ENCODE measurements around the gene THAP3. TPM values are rescaled to one million over a fixed set of nuclear protein-coding genes. Genes with fewer than 3 reads are reported as not detected.
"Not testable (repeated sequence)": the region's sequence is repeated elsewhere in the genome, so short reads cannot be mapped to it uniquely, and the experiment has no call there.

The THAP3 gene
- total RNA-seq, 2 experiments from 2014 or later = 23.7 to 24.1 TPM

DNA sequence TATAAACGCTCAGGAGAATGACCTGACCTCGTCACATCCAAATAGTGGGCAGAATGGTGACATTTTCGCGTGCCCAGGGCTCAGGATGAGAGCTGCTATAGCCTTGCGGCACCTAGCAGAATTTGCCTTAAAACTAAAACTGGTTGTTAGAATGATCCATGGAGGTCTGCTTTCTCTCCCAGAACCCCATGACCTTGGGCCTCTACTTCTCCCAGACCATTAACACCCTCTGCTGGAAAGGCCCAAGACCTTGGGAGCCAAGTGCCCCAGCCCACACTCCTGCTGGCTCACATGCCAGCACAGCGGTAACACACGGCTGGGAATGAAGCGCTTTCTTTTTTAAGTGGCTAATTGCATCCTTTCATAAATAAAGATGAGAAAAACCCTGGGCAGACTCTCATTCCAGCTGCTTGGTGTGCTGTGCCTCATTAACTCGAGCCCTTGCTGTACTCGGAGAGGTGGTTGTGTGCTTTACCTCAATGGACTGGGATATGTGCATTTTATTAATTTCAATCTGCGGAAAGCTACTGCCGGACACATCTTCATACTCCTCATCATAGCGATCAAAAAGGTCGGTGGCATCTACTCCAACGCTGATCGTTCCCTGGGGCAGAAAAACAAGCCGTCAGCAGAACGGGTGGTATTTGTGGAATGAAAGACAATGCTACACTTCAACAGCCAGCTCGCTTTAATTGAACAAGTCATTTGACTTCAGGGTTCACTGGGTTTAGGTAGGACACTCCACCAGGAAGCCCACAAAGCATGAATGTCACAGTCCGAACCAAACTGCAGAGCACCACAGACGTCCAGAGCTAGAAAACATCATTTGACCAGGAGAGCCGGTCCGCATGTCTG, 29.0 kb downstream of the THAP3 start:
- Mint-ChIP-seq H3K27ac (no peak overlapping the region), H3K4me3 (no peak overlapping the region), H3K9me3 (no peaks in the 10 kb centered on the region), H3K36me3 (ENCODE audit: low read depth) (no peaks in the 10 kb centered on the region), H3K27me3 (no peaks in the 10 kb centered on the region), H3K4me1 (no peaks in the 10 kb centered on the region)
- ChIA-PET CTCF (interaction anchor here (0.6 to 0.8 kb wide), 3 partner anchors 8 to 66 kb away, joined by 3 to 8 read pairs (median 5); no protein-coding TSS in a partner anchor), POLR2A (no interaction called here)
- no peak for DNase-seq

DNA sequence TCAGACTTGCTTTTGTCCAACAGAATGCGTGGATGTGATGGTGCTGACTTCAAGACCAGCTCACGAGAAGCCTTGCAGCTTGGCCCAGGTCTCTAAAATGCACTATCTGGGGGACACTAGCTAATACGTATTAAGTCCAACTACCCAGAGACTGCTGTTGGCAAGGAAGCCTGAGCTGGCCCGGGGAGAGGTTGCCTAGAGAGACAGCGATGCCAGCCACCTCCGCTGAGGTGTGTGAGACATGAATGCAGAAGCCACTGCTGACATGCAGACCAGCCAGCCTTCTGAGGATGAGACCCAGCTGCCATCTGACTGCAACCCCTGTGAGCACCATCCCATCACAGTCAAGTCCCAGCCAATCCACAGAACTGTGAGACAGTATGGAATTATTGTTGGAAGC, 32.5 kb downstream of the THAP3 start:
- Mint-ChIP-seq H3K27me3 (no peaks in the 10 kb centered on the region), H3K36me3 (ENCODE audit: low read depth) (no peaks in the 10 kb centered on the region), H3K9me3 (no peaks in the 10 kb centered on the region), H3K4me1 (peaks cover 3% of the 10 kb centered on the region), H3K27ac (no peak overlapping the region), H3K4me3 (no peak overlapping the region)
- DNase-seq = no peak
- POLR2A ChIA-PET = no interaction called here
- CTCF ChIA-PET = interaction anchor here (0.6 to 1.5 kb wide), 3 partner anchors 35 to 197 kb away, joined by 3 to 5 read pairs (median 3); partner anchors contain the start of gene DNAJC11

DNA sequence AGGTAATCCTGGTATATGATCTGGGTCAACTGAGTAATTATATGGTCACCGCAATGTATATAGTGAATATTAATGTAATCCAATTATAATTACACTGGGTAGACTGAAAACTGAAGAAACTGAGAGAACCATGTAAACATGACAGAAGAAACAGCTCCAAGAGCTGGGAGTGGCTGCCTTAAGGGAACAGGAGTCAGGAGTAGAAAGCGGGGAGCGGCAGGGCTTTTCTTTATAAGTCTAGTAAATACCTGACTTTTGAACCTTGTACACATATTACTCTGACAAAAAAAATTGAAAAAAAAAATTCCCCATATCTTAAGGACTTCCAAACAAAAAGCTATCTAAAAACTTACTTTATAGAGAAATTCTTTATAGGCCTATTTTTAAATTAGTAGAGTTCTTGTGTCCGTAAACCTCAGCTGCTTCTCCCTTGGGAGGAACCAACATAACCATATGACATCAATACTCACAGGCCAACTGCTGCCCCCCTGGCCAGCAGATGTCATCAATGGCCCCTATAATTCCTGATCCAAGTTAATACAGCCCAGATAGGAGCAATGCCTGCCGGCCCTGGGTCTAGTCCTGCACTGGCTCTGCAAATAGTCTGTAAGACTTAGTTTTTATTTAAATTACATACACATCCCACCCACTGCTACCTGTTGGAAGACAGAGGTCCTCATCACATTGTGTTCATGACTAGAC, 33.8 kb downstream of the THAP3 start:
- Mint-ChIP-seq H3K27me3 (no peaks in the 10 kb centered on the region), H3K36me3 (ENCODE audit: low read depth) (no peaks in the 10 kb centered on the region), H3K27ac (no peak overlapping the region), H3K4me1 (peaks cover 3% of the 10 kb centered on the region), H3K4me3 (no peak overlapping the region), H3K9me3 (no peaks in the 10 kb centered on the region)
- ChIA-PET POLR2A (no interaction called here), CTCF (interaction anchor here (1.0 to 1.2 kb wide), 3 partner anchors 11 to 104 kb away, joined by 3 to 5 read pairs (median 5); partner anchors contain the start of gene NOL9)
- DNase-seq = no peak

DNA sequence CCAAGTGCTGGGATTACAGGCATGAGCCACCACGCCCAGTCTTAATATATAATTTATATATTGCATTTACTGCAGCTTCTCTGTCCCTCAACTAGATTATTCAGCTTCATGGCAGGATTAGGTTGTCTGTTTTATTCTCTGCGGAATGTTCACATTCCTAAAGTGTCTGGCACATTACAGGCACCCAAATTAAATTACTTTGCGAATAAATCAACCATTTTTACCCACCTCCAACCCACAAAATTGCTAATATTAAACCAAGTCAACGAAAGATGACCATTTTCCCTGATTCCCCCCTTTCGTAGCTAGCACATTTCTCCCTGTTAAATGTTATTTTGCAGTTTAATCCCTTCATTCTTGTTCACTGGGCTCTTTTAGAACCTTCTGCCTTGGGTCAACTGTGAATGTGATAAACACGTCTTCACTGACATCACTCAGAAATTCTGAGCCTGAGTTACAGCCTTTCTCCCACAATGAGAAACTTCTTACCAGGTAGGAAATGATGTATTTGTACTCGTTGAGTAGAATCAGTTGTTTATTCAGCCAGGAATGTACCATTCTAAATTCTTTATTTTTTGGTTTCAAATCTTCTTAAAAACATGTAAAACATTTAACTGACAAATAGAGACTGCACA, 35.9 kb downstream of the THAP3 start:
- Mint-ChIP-seq H3K27ac (no peak overlapping the region), H3K4me3 (no peak overlapping the region), H3K36me3 (ENCODE audit: low read depth) (no peaks in the 10 kb centered on the region), H3K9me3 (no peaks in the 10 kb centered on the region), H3K27me3 (no peaks in the 10 kb centered on the region), H3K4me1 (peaks cover 3% of the 10 kb centered on the region)
- CTCF ChIA-PET = interaction anchor here (0.6 kb wide), 1 partner anchor 184 kb away, joined by 3 read pairs; no protein-coding TSS in a partner anchor
- POLR2A ChIA-PET = no interaction called here
- DNase-seq = no peak

DNA sequence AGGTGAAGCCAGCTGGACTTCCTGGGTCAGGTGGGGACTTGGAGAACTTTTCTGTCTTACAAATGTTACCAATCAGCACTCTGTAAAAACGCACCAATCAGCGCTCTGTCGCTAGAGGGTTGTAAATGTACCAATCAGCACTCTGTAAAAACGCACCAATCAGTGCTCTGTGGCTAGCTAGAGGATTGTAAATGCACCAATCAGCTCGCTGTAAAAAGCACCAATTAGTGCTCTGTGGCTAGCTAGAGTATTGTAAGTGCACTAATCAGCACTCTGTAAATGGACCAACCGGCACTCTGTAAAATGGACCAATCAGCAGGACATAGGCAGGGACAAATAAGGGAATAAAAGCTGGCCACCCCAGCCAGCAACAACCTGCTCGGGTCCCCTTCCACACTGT, 37.8 kb downstream of the THAP3 start:
- POLR2A ChIA-PET; H3K9me3 Mint-ChIP-seq; H3K36me3 Mint-ChIP-seq (ENCODE audit: low read depth); H3K27me3 Mint-ChIP-seq; H3K27ac Mint-ChIP-seq; H3K4me1 Mint-ChIP-seq; H3K4me3 Mint-ChIP-seq; DNase-seq: not testable (repeated sequence)
- CTCF ChIA-PET = interaction anchor here (1.3 kb wide), 1 partner anchor 16 kb away, joined by 3 read pairs; no protein-coding TSS in a partner anchor

DNA sequence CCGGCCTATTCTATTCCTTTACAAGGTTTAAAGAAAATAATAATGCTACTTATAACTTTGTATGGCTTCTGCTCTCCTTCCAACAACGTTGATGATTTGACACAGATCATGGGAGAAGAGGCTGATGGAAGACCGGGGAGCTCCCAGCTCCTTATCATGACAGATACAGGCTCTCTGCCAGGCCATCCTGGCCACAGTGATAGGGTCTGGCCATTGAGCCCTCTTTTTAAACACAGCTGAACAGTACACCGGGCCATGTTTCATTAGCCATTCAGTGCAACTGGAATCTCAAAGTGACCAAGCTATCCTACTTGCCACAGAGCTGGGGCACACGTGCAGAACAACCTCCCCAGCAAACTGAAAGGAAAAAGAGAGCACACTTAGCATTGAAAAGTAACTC, 42.0 kb downstream of the THAP3 start:
- ChIA-PET POLR2A (no interaction called here), CTCF (no interaction called here)
- H3K4me1 Mint-ChIP-seq = no peaks in the 10 kb centered on the region
- no peak overlapping the region for H3K27ac Mint-ChIP-seq
- no peaks in the 10 kb centered on the region for H3K36me3 Mint-ChIP-seq (ENCODE audit: low read depth)
- H3K9me3 Mint-ChIP-seq = no peaks in the 10 kb centered on the region
- DNase-seq = no peak
- no peaks in the 10 kb centered on the region for H3K27me3 Mint-ChIP-seq
- H3K4me3 Mint-ChIP-seq = no peak overlapping the region

DNA sequence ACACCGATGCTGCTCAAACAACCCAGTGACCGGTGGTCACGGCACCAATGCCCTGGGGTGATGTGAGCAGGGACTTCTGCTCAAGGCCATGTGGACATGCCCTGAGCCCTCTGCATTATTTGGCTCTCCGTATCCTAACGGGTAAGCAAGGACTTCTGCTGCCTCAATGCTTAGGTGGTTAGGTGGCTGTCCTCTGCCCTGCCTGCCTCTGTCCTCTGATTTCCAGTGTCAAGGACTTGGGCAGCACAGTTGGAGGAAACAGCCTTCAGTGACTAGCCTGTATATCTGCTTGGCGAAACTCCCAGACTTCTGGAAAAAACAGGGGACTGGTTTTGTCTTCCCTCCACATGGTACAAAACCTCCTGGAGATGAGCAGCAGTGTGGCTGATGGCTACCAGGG, 42.5 kb downstream of the THAP3 start:
- ChIA-PET POLR2A (no interaction called here), CTCF (no interaction called here)
- no peaks in the 10 kb centered on the region for H3K9me3 Mint-ChIP-seq
- no peak for DNase-seq
- no peaks in the 10 kb centered on the region for H3K4me1 Mint-ChIP-seq
- no peak overlapping the region for H3K27ac Mint-ChIP-seq
- no peaks in the 10 kb centered on the region for H3K36me3 Mint-ChIP-seq (ENCODE audit: low read depth)
- H3K4me3 Mint-ChIP-seq = no peak overlapping the region
- H3K27me3 Mint-ChIP-seq = no peaks in the 10 kb centered on the region

DNA sequence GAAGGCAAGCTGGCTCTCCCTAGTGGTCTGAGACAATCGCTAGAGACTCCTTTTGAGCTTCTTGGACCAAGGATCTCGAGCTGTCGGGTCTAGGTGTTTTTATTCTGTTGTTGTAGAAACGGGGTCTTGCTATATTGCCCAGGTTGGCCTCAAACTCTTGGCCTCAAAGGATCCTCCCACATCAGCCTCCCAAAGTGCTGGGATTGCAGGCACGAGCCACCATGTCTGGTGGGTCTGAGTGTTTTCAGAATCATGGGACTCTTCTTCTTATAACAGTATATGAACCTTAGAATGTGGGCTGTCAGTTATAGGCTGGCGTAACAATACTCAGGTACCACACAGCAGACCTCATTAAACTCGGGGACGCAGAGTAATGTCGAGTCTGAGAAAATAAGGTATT, 43.8 kb downstream of the THAP3 start:
- ChIA-PET CTCF (no interaction called here), POLR2A (no interaction called here)

DNA sequence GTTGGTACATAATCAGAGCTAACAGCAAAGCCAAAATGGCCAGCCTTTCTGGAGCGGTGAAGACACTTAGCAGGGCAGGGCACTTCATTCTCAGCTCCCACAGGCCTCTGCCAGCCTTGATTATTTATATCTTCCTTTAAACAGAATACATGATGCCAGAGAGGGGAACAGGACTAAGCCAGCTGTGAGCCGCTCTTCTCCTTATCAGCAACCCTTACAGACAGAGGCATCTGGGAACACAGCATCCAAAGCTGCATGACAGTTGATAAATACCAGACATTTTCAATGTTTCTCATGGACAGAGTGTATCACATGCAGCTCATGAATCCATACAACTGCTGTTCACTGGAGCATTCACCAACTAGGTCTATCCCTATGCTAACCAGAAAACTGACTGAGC, 47.9 kb downstream of the THAP3 start:
- H3K27ac Mint-ChIP-seq = no peak overlapping the region
- no peaks in the 10 kb centered on the region for H3K27me3 Mint-ChIP-seq

More for the DNA sequence above, 43.8 kb downstream of the THAP3 start:
- no peaks in the 10 kb centered on the region for H3K4me1 Mint-ChIP-seq
- no peaks in the 10 kb centered on the region for H3K9me3 Mint-ChIP-seq
- H3K36me3 Mint-ChIP-seq (ENCODE audit: low read depth) = no peaks in the 10 kb centered on the region
- H3K4me3 Mint-ChIP-seq = no peak overlapping the region
- H3K27ac Mint-ChIP-seq = no peak overlapping the region
- DNase-seq = no peak
- no peaks in the 10 kb centered on the region for H3K27me3 Mint-ChIP-seq

DNA sequence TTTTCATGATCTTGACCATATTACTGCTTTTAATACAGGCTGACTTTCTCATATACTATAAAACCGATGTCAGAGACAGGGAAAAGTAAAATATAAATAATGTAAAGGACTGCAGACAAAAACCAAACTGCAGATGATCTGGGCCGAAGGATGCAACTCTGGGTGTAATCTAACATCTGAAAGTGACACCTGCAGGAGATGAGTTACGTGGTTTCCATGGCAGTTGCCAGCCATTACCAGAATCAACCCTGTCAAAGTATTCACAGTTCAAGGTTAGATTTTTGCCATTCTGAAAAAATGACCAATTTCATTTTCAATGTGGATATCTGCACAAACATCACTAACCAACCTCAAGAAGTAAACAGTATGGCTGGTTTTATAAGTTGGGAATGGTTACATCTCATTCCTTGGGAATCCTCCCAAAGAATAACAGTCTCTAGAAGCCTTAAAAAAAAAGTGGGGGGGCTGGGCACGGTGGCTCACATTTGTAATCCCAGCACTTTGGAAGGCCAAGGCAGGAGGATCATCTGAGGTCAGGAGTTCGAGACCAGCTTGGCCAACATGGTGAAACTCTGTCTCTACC, 49.2 kb downstream of the THAP3 start:
- Mint-ChIP-seq H3K27me3 (no peaks in the 10 kb centered on the region), H3K27ac (no peak overlapping the region), H3K4me1 (no peaks in the 10 kb centered on the region), H3K9me3 (no peaks in the 10 kb centered on the region), H3K4me3 (no peak overlapping the region), H3K36me3 (ENCODE audit: low read depth) (peaks cover 21% of the 10 kb centered on the region)
- DNase-seq = no peak
- ChIA-PET POLR2A (interaction anchor here (1.1 kb wide), 1 partner anchor 13 kb away, joined by 3 read pairs; no protein-coding TSS in a partner anchor), CTCF (no interaction called here)

More for the DNA sequence above, 47.9 kb downstream of the THAP3 start:
- no peak overlapping the region for H3K4me3 Mint-ChIP-seq
- DNase-seq = no peak
- ChIA-PET POLR2A (interaction anchor here (1.1 kb wide), 1 partner anchor 15 kb away, joined by 3 read pairs; no protein-coding TSS in a partner anchor), CTCF (interaction anchor here (0.9 to 1.2 kb wide), 2 partner anchors 10 to 49 kb away, joined by 3 read pairs; no protein-coding TSS in a partner anchor)
- H3K36me3 Mint-ChIP-seq (ENCODE audit: low read depth) = peaks cover 14% of the 10 kb centered on the region
- no peaks in the 10 kb centered on the region for H3K4me1 Mint-ChIP-seq
- H3K9me3 Mint-ChIP-seq = no peaks in the 10 kb centered on the region

DNA sequence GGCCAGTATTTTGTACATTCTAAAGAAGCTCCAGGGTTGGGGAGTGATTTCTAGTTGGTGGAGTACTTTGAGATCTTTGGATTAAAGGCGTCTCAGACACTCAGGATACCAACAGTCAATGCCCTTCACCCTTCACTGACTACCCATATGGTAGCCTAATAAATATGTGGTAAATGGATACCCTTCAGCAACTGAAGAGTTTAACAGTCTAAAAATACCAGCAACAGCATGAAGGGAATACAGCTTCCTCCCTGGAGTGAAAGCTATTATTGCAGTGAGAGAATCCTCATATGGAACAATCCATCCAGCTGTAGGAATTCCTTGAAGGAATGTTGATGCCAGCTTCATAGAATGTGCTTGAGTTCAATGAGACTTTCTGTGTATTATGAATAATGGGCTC, 50.1 kb downstream of the THAP3 start:
- no peak overlapping the region for H3K27ac Mint-ChIP-seq

DNA sequence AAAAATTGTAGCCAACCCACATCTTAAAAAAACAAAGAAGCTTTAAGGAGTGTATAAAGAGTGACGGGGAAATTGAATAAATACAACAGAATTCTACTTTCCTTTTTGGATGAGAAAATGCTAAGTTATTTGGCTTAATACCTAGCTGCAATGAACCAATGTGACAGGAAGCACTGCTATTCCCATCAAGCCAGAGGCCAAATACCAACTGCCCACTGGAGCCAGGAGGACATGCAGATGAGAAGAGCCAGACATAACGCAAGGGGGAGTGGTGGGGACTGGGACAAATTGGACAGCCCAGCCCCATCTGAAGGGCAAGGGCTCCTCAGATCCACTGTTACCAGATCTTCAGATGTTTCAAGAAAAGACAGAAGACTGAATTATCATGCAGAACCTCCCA, 51.3 kb downstream of the THAP3 start:
- Mint-ChIP-seq H3K36me3 (ENCODE audit: low read depth) (peaks cover 32% of the 10 kb centered on the region), H3K27ac (no peak overlapping the region), H3K9me3 (no peaks in the 10 kb centered on the region), H3K4me1 (no peaks in the 10 kb centered on the region), H3K4me3 (no peak overlapping the region), H3K27me3 (no peaks in the 10 kb centered on the region)
- ChIA-PET CTCF (interaction anchor here (0.6 kb wide), 1 partner anchor 194 kb away, joined by 4 read pairs; no protein-coding TSS in a partner anchor), POLR2A (no interaction called here)
- DNase-seq = no peak

More for the DNA sequence above, 50.1 kb downstream of the THAP3 start:
- Mint-ChIP-seq H3K4me1 (no peaks in the 10 kb centered on the region), H3K9me3 (no peaks in the 10 kb centered on the region), H3K27me3 (no peaks in the 10 kb centered on the region), H3K36me3 (ENCODE audit: low read depth) (peaks cover 27% of the 10 kb centered on the region), H3K4me3 (no peak overlapping the region)
- no peak for DNase-seq
- ChIA-PET CTCF (no interaction called here), POLR2A (no interaction called here)

Measured in activated CD4-positive, alpha-beta memory T cell treated with anti-CD3 and anti-CD28 coated beads, Interleukin-2, amount 10 ng/mL, durations not matched to agents 7 days and 5 days (primary cell).